GM12873 (cell line): Measurements from ENCODE around the gene ARPC4.

Experiments
- TF ChIP-seq, protein P1 (sequence below): IDR thresholded peaks from 2 replicates; pipeline ENCODE4 v1.5.1; 2012; ENCODE audit warnings: low read depth, mild to moderate bottlenecking, moderate library complexity, low read length, control low read depth; ENCODE audit not compliant: insufficient read depth; ENCODE audit errors: missing control alignments

Gene ARPC4

DNA sequence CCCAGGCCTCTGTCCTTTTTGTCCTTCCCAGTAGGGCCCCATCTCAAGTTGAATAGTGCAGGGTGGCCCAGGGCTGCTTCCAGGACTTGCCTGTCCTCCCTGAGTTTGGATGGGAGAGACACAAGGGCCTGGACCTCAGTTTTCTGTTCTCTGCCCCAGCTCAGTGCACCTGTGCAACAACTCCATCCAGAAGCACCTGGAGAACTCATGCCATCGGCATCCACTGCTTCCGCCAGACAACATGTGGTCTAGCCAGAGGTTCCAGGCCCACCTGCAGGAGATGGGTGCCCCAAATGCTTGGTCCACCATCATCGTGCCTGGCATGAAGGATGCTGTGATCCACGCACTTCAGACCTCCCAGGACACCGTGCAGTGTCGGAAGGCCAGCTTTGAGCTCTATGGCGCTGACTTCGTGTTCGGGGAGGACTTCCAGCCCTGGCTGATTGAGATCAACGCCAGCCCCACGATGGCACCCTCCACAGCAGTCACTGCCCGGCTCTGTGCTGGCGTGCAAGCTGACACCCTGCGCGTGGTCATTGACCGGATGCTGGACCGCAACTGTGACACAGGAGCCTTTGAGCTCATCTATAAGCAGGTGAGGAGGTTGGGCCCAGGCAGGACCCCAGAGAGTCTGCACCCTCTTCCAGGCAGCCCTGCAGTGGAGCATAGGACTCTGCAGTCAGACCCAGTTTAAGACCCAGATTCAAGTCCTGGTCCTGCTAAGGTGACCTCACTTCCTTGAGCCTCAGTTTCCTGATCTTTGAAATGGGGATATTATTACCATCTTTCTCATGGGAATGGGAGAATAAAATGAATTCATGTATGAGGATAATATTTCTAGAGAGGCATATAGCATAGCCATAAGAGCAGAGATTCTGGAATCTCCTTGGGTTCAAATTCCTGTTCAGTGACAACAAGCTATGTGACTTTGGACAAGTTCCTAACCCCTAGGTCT is 36.2 kb downstream of the ARPC4 start:
- TF ChIP-seq, protein P1, sequence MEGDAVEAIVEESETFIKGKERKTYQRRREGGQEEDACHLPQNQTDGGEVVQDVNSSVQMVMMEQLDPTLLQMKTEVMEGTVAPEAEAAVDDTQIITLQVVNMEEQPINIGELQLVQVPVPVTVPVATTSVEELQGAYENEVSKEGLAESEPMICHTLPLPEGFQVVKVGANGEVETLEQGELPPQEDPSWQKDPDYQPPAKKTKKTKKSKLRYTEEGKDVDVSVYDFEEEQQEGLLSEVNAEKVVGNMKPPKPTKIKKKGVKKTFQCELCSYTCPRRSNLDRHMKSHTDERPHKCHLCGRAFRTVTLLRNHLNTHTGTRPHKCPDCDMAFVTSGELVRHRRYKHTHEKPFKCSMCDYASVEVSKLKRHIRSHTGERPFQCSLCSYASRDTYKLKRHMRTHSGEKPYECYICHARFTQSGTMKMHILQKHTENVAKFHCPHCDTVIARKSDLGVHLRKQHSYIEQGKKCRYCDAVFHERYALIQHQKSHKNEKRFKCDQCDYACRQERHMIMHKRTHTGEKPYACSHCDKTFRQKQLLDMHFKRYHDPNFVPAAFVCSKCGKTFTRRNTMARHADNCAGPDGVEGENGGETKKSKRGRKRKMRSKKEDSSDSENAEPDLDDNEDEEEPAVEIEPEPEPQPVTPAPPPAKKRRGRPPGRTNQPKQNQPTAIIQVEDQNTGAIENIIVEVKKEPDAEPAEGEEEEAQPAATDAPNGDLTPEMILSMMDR: no peak

DNA sequence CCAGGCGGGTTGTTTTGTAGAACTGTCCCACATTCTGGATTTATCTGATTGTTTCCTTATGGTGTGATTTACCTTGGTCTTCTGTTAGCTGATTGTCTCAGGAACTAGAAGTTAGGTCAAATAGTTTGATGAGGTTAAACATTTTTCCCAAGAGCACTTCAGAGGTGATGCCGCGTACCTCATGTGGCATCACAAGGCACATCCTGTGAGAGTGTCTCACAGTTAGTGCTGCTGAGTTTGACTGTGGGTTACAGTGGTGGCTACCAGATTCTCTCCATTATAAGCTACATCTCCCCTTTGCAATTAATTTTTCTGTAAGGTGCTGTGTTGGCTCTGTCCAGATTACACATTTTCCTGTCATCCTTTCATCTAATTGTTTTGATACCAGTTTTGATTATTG is 38.4 kb downstream of the ARPC4 start:
- TF ChIP-seq, protein P1: no peak

DNA sequence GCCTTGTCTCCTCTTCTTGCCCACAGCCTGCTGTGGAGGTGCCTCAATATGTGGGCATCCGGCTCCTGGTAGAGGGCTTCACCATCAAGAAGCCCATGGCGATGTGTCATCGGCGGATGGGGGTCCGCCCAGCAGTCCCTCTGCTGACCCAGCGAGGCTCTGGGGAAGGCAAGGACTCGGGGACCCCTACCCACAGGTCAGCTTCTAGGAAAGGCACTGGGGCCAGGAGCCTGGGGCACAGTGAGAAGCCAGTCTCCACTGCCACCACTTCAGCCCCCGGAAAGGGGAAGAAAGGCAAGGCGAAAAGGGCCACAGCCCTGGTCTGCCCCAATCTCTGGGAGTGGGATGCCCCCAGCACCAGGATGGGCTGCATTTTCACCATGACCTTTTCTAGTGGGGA is 40.2 kb downstream of the ARPC4 start:
- TF ChIP-seq, protein P1: no peak

DNA sequence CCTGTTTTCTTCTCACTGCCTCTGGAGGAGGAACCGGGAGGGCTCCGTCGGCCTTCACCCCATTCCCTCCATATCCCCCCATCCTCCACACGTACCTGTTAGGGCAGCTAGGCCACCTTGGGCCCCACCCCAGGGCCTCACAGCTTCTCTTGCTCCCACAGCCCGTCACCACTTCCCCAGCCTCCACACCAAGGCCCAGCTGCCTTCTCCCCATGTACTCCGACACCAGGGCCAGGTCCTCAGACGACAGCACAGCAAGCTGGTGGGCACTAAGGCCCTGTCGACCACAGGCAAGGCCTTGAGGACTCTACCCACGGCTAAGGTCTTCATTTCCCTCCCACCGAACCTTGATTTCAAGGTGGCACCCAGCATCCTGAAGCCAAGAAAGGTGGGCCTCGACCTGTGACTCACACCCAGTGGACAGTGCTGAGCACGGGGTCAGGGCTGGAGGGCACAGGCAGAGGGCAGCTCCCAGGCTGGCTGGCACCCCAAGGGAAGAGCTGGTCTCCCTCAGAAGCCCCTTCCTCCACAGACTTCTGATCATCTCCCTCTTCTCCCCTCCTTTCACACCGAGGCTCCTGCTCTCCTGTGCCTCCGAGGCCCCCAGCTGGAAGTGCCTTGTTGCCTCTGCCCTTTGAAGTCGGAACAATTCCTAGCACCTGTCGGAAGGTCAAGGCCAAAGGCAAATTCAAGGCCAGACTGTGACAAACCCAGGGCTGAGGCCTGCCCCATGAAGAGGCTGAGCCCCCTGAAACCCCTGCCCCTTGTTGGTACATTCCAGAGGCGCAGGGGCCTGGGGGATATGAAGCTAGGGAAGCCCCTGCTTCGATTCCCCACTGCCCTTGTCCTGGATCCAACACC is 41.9 kb downstream of the ARPC4 start:
- TF ChIP-seq, protein P1: no peak

DNA sequence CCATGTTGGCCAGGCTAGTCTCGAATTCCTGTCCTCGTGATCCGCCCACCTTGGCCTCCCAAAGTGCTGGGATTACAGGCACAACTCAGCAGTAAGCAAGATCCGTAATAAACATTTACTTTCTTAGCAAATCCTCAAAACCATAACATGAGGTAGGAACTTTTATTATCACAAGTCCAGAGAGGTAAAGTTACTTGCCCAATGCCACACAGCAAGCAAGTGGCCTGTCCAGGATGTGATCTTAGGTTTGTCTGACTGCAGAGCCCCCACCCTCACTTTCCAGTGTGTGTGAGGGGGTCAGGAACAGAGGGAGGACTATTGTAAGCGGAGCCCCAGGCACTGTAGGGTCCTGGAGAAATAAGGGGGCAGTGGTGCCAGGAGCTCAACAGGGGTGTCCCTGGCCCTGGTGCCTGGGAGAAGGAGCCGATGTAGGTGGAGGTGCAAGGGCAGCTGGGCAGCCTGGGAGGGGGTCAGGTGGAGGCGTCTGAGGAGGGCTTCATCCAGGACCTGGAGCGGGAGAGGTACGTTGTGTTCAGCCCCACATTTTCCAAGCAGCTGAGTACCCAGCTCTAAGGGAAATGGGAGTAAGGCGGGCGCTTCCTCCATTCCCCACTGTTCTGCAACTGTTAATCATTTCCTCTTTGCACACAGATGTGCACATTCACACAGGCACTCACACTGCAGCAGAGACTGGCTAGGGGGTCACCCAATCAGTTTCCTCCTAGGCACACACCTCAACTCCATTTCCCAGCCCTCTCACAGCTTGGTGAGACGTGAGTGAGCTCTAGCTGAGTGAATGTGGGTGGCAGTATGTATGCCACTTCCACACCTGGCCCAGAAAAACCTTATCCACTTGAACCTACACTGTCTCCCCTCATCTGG is 45.1 kb downstream of the ARPC4 start:
- TF ChIP-seq, protein P1: no peak

DNA sequence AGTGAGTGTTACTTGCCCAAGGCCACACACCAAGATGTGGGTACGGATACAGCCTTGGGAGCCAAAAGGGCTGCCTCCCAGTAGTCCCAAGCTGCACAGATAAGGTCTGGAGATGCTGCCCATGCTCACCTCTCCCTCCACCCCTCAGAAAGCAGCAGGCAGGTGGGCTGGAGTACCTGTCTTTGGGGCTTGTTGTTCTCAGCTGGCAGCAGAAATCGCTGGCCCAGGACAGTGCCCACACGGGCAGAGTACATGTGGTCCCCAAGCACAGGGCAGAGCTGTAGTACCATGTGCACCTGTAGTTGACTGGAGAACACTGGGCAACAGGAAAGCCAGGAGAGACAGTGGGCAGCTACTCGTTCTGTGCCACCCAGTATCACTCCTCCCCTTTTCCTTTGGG is 46.0 kb downstream of the ARPC4 start:
- TF ChIP-seq, protein P1: no peak
